ENCODE results near the gene DTWD2.

DTWD2 gene

DNA sequence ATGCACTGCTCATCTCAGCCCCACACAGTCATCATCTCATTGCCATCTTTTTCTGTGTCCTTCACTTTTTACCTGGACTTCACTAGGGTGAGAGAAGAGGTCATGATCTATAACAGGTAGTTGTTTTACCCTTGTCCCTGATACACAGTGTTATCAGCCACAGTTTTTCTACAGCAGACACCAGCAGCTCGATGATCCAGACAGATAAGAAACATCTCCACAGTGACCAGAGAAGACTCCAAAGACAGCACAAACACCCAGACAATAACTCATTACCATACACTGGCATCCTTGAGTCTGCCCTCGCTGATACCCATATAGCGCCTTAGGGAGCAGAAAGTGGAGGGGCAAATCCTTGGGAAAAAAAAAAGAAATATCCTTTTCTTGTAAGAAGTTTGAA, 194.1 kb downstream of the DTWD2 start:
- Histone ChIP-seq H3K79me2 (ENCODE audit: insufficient read depth, low read length) (no peaks in the 10 kb centered on the region), H3K9me2 (ENCODE audit: low read depth, low read length) (no peaks in the 10 kb centered on the region), H3K9ac (ENCODE audit: low read length) (no peak overlapping the region), H3K27me3 (ENCODE audit: insufficient read depth, low read length) (no peaks in the 10 kb centered on the region), H3F3A (ENCODE audit: insufficient read depth, low read length) (no peaks in the 10 kb centered on the region), H4K20me1 (ENCODE audit: insufficient read depth, low read length) (no peaks in the 10 kb centered on the region), H3K4me3 (ENCODE audit: low read depth, low read length, poor library complexity, severe bottlenecking) (no peak overlapping the region), H3K27ac (ENCODE audit: low read depth, low read length, poor library complexity, severe bottlenecking) (no peak overlapping the region), H3K36me3 (ENCODE audit: insufficient read depth, low read length) (no peaks in the 10 kb centered on the region), H3K4me1 (ENCODE audit: insufficient read depth, low read length, severe bottlenecking) (no peaks in the 10 kb centered on the region), H3K9me3 (ENCODE audit: low read length) (no peaks in the 10 kb centered on the region), H3K4me2 (ENCODE audit: low read length) (no peak overlapping the region), H2AFZ (ENCODE audit: low read length) (no peak overlapping the region)
- TF ChIP-seq EZH2 (IDR thresholded peaks at IDR 0.05; ENCODE audit: borderline replicate concordance, low read length) = no peak
- TF ChIP-seq, protein P1, sequence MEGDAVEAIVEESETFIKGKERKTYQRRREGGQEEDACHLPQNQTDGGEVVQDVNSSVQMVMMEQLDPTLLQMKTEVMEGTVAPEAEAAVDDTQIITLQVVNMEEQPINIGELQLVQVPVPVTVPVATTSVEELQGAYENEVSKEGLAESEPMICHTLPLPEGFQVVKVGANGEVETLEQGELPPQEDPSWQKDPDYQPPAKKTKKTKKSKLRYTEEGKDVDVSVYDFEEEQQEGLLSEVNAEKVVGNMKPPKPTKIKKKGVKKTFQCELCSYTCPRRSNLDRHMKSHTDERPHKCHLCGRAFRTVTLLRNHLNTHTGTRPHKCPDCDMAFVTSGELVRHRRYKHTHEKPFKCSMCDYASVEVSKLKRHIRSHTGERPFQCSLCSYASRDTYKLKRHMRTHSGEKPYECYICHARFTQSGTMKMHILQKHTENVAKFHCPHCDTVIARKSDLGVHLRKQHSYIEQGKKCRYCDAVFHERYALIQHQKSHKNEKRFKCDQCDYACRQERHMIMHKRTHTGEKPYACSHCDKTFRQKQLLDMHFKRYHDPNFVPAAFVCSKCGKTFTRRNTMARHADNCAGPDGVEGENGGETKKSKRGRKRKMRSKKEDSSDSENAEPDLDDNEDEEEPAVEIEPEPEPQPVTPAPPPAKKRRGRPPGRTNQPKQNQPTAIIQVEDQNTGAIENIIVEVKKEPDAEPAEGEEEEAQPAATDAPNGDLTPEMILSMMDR (IDR thresholded peaks at IDR 0.05; ENCODE audit: low read length) = no peak

DNA sequence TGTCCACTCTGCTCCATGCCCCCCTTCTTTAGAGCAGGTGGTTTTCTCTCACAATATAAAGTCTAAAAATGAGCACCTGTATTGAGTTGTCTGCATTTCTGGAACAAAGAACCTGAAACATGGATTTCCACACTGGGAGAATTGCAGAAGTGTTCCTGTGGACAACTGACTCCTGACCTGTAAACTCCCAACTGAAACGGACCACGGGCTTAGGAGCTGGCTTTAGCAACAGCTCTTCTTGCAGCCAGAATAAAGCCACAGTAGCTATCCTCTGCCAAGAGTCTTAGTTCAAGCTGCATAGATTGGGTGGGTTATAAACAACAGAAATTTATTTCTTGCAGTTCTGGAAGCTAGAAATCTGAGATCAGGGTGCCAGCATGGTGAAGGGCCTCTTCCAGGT, 194.7 kb downstream of the DTWD2 start:
- H3K27ac ChIP-seq (ENCODE audit: low read depth, low read length, poor library complexity, severe bottlenecking) = no peak overlapping the region
- H3K79me2 ChIP-seq (ENCODE audit: insufficient read depth, low read length) = no peaks in the 10 kb centered on the region
- no peak overlapping the region for H2AFZ ChIP-seq (ENCODE audit: low read length)
- H3K4me3 ChIP-seq (ENCODE audit: low read depth, low read length, poor library complexity, severe bottlenecking) = no peak overlapping the region
- H3K9me2 ChIP-seq (ENCODE audit: low read depth, low read length) = no peaks in the 10 kb centered on the region
- no peaks in the 10 kb centered on the region for H3K4me1 ChIP-seq (ENCODE audit: insufficient read depth, low read length, severe bottlenecking)
- H3K27me3 ChIP-seq (ENCODE audit: insufficient read depth, low read length) = no peaks in the 10 kb centered on the region
- no peaks in the 10 kb centered on the region for H4K20me1 ChIP-seq (ENCODE audit: insufficient read depth, low read length)
- H3K36me3 ChIP-seq (ENCODE audit: insufficient read depth, low read length) = no peaks in the 10 kb centered on the region
- no peak overlapping the region for H3K4me2 ChIP-seq (ENCODE audit: low read length)
- no peak overlapping the region for H3K9ac ChIP-seq (ENCODE audit: low read length)
- TF ChIP-seq, protein P1 (IDR thresholded peaks at IDR 0.05; ENCODE audit: low read length) = no peak
- no peak for TF ChIP-seq EZH2 (IDR thresholded peaks at IDR 0.05; ENCODE audit: borderline replicate concordance, low read length)
- H3F3A ChIP-seq (ENCODE audit: insufficient read depth, low read length) = no peaks in the 10 kb centered on the region
- no peaks in the 10 kb centered on the region for H3K9me3 ChIP-seq (ENCODE audit: low read length)

DNA sequence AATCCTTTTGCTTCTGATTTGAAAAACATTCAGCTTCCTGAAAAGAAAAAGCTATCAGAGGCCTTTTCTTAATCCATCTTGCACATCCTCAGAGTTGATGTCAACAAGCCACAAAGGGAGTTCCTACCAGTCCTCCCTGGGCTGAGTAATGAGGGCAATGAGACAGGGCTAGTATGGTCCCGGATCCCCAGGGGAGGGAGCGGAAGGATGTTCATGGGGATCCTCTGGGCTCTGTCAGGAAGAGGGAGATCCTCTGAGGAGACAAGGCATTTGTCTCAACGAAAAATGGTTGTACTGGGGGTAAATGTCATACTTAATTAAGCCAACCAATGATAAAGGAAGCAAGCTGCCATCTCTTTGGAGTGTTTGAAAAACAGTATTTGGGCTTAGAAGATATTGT, 195.3 kb downstream of the DTWD2 start:
- H3K79me2 ChIP-seq (ENCODE audit: insufficient read depth, low read length) = no peaks in the 10 kb centered on the region
- H3K4me1 ChIP-seq (ENCODE audit: insufficient read depth, low read length, severe bottlenecking) = no peaks in the 10 kb centered on the region
- H3K9me3 ChIP-seq (ENCODE audit: low read length) = no peaks in the 10 kb centered on the region
- H3K4me2 ChIP-seq (ENCODE audit: low read length) = no peak overlapping the region
- H3K9me2 ChIP-seq (ENCODE audit: low read depth, low read length) = no peaks in the 10 kb centered on the region
- H2AFZ ChIP-seq (ENCODE audit: low read length) = no peak overlapping the region
- no peak overlapping the region for H3K27ac ChIP-seq (ENCODE audit: low read depth, low read length, poor library complexity, severe bottlenecking)
- no peak overlapping the region for H3K9ac ChIP-seq (ENCODE audit: low read length)
- no peaks in the 10 kb centered on the region for H3F3A ChIP-seq (ENCODE audit: insufficient read depth, low read length)
- H3K36me3 ChIP-seq (ENCODE audit: insufficient read depth, low read length) = no peaks in the 10 kb centered on the region
- no peak overlapping the region for H3K4me3 ChIP-seq (ENCODE audit: low read depth, low read length, poor library complexity, severe bottlenecking)
- TF ChIP-seq, protein P1 (IDR thresholded peaks at IDR 0.05; ENCODE audit: low read length) = no peak
- no peak for TF ChIP-seq EZH2 (IDR thresholded peaks at IDR 0.05; ENCODE audit: borderline replicate concordance, low read length)
- H4K20me1 ChIP-seq (ENCODE audit: insufficient read depth, low read length) = no peaks in the 10 kb centered on the region
- no peaks in the 10 kb centered on the region for H3K27me3 ChIP-seq (ENCODE audit: insufficient read depth, low read length)
